GM19452 (cell line): ENCODE results near the gene RHO.
"Not testable (repeated sequence)": the region's sequence is repeated elsewhere in the genome, so short reads cannot be mapped to it uniquely, and the experiment has no call there.

Source experiments
- ATAC-seq: cut with Tn5 transposase; IDR thresholded peaks from one replicate; pipeline ENCODE4 v1.9.1; 2021; ENCODE audit not compliant: unreplicated experiment

The RHO gene

GRCh38 chr3:129542747-129543146, 14.3 kb downstream of the RHO start:
- ATAC-seq: no peak

- no peak for ATAC-seq
Measured at GRCh38 chr3:129543156-129543790, 14.8 kb downstream of the RHO start, which contains the start of gene H1-8. TSS of gene H1-8 (plus strand) at chr3:129543175. CDS start at chr3:129543219, 44 bp downstream.

- ATAC-seq: no peak
Measured at GRCh38 chr3:129543999-129544398, 15.6 kb downstream of the RHO start.

GRCh38 chr3:129545951-129546350, 17.5 kb downstream of the RHO start:
- ATAC-seq: not testable (repeated sequence)

GRCh38 chr3:129547241-129547640, 18.8 kb downstream of the RHO start:
- ATAC-seq: no peak

GRCh38 chr3:129548104-129548965, 19.9 kb downstream of the RHO start:
- ATAC-seq: no peak

GRCh38 chr3:129549006-129549800, 20.8 kb downstream of the RHO start:
- no peak for ATAC-seq

- no peak for ATAC-seq
Measured at GRCh38 chr3:129549805-129550204, 21.4 kb downstream of the RHO start.

GRCh38 chr3:129552287-129553050, 24.0 kb downstream of the RHO start:
- no peak for ATAC-seq

- no peak for ATAC-seq
Measured at GRCh38 chr3:129553171-129553570, 24.7 kb downstream of the RHO start.

GRCh38 chr3:129553719-129554118, 25.3 kb downstream of the RHO start:
- no peak for ATAC-seq

GRCh38 chr3:129554356-129555152, 26.1 kb downstream of the RHO start:
- no peak for ATAC-seq

- no peak for ATAC-seq
Measured at GRCh38 chr3:129555153-129555550, 26.7 kb downstream of the RHO start.

GRCh38 chr3:129555616-129556357, 27.3 kb downstream of the RHO start:
- no peak for ATAC-seq

GRCh38 chr3:129556358-129556695, 27.9 kb downstream of the RHO start:
- no peak for ATAC-seq

- ATAC-seq: no peak
Measured at GRCh38 chr3:129556890-129557547, 28.6 kb downstream of the RHO start.

- no peak for ATAC-seq
Measured at GRCh38 chr3:129557548-129557894, 29.1 kb downstream of the RHO start.

- ATAC-seq: no peak
Measured at GRCh38 chr3:129558081-129558771, 29.8 kb downstream of the RHO start.
